AG09319 (cell line): ENCODE measurements around the gene TNFRSF19.

Experiments
- DNase-seq: peaks from one replicate; pipeline ENCODE4 v3.0.0-alpha.2; 2010; ENCODE audit warnings: low read depth; ENCODE audit errors: extremely low read depth
- TF ChIP-seq, protein P1 (sequence below): IDR thresholded peaks from 2 replicates; pipeline ENCODE4 v1.5.1; 2011; ENCODE audit warnings: low read depth, mild to moderate bottlenecking, inconsistent platforms, low read length, moderate library complexity

Gene TNFRSF19

DNA sequence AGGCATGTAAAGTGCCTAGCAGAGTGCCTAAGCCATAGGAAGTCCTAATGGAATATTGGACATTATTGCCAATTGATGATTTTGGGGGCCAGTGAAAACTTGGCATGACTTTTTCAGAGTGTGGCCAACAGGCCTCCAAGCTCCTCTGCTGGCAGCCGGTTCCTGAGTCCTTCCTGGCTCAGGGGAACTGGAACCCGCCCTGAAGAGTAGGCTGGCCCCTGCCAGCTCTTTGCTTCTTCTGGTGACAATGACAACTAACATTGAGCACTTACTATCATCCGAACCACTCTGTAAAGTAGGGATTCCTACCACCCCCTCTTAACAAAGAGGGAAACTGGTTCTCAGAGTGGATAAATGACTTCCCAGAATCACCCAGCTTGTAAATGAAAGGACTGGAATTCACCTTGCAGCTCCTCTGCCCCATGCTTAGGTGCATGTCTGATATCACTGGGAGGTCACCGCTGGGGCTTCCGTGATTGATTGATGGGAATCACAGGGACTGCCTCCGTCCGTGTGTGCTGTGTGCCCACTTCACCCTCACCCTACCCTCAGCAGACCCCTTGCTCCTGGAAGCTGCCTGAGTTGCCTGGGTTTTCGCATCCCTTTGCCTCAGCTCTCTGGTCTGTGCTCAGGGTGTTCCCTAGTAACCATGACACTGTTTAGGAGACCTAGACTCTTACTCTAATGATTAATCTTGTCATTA lies 50.6 kb downstream of the TNFRSF19 start:
- TF ChIP-seq, protein P1, sequence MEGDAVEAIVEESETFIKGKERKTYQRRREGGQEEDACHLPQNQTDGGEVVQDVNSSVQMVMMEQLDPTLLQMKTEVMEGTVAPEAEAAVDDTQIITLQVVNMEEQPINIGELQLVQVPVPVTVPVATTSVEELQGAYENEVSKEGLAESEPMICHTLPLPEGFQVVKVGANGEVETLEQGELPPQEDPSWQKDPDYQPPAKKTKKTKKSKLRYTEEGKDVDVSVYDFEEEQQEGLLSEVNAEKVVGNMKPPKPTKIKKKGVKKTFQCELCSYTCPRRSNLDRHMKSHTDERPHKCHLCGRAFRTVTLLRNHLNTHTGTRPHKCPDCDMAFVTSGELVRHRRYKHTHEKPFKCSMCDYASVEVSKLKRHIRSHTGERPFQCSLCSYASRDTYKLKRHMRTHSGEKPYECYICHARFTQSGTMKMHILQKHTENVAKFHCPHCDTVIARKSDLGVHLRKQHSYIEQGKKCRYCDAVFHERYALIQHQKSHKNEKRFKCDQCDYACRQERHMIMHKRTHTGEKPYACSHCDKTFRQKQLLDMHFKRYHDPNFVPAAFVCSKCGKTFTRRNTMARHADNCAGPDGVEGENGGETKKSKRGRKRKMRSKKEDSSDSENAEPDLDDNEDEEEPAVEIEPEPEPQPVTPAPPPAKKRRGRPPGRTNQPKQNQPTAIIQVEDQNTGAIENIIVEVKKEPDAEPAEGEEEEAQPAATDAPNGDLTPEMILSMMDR, result no peak
- DNase-seq, result no peak

DNA sequence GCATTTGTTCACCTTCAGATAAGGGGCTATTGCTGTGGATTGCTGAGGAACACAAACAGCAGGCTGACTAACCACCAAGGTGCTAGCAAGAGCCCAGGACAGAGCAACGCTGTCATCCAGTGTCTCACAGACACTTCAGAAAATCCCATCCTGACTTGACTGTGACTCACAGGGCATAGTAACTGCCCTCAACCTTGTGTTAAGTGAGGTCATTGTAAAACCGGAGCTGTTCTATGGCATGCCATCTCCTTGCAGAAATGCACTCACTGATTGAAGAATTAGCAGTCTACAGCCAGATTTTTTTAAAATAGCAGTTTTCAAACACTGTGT lies 51.1 kb downstream of the TNFRSF19 start:
- TF ChIP-seq, protein P1, result no peak
- no peak for DNase-seq

- DNase-seq, result no peak
- TF ChIP-seq, protein P1, result no peak
Observed at GRCh38 chr13:23622985-23623384, 52.8 kb downstream of the TNFRSF19 start.

- DNase-seq, result no peak
- TF ChIP-seq, protein P1, result no peak
Observed at GRCh38 chr13:23623394-23623793, 53.2 kb downstream of the TNFRSF19 start.

GRCh38 chr13:23626700-23627099 lies 56.5 kb downstream of the TNFRSF19 start:
- no peak for DNase-seq
- TF ChIP-seq, protein P1, result no peak

GRCh38 chr13:23627410-23627809 lies 57.2 kb downstream of the TNFRSF19 start:
- no peak for DNase-seq
- TF ChIP-seq, protein P1, result no peak

DNA sequence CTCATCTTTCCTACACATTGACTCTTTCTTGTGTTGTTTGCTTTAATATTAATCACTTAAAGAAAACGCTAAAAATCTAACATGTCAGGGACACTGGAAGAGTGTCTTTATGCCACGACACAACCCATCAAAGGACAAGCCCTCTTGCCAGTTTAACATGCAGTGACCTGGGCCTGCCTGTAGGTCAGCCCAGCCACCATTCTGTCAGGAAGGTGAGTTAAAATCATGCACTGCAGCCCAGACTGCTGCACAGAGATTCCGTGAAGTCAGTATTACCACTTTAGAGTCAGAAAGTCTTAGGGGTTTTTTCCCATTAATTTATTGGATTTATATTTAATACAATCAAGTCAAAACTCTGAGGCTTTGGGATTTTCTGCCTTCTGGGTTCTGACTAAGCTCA lies 58.0 kb downstream of the TNFRSF19 start:
- DNase-seq, result no peak
- TF ChIP-seq, protein P1, result no peak
